Effector memory CD4-positive, alpha-beta T cell (primary cell): ENCODE data around the gene BACH2.

Experiments
- DNase-seq, 3 donors: peaks; one replicate each; pipeline ENCODE4 v3.0.0-alpha.2; 2020
- H3K27ac ChIP-seq: 2 replicates; pipeline ENCODE4 v1.7.0; 2013; ENCODE audit warnings: mild to moderate bottlenecking, low read length, moderate library complexity; ENCODE audit not compliant: insufficient read depth, poor library complexity, severe bottlenecking
- H3K27me3 ChIP-seq: replicated peaks from 2 replicates; pipeline ENCODE4 v1.7.0; 2013; ENCODE audit warnings: mild to moderate bottlenecking, low read length; ENCODE audit not compliant: insufficient read depth, control insufficient read depth, poor library complexity, severe bottlenecking
- H3K36me3 ChIP-seq: 2 replicates; pipeline ENCODE4 v1.7.0; 2013; ENCODE audit warnings: mild to moderate bottlenecking, low read length, moderate library complexity; ENCODE audit not compliant: control insufficient read depth, insufficient read depth
- H3K4me1 ChIP-seq: 2 replicates; pipeline ENCODE4 v1.7.0; 2013; ENCODE audit warnings: low read length, mild to moderate bottlenecking; ENCODE audit not compliant: control insufficient read depth, insufficient read depth, poor library complexity, severe bottlenecking
- H3K4me3 ChIP-seq: 2 replicates; pipeline ENCODE4 v1.7.0; 2013; ENCODE audit warnings: low read length, low read depth, mild to moderate bottlenecking; ENCODE audit not compliant: insufficient read depth, poor library complexity, severe bottlenecking
- H3K9me3 ChIP-seq: 2 replicates; pipeline ENCODE4 v1.7.0; 2013; ENCODE audit warnings: mild to moderate bottlenecking, low read length, moderate library complexity; ENCODE audit not compliant: control insufficient read depth

Gene BACH2

GRCh38 chr6:90151576-90152422 is 144.8 kb downstream of the BACH2 start:
- H3K27me3 ChIP-seq: no peaks in the 10 kb centered on the region
- H3K4me3 ChIP-seq: no peak overlapping the region
- DNase-seq: no peak
- H3K9me3 ChIP-seq: no peaks in the 10 kb centered on the region
- no peaks in the 10 kb centered on the region for H3K36me3 ChIP-seq
- peaks cover 7% of the 10 kb centered on the region for H3K4me1 ChIP-seq
- no peak overlapping the region for H3K27ac ChIP-seq

GRCh38 chr6:90149280-90149679 is 147.4 kb downstream of the BACH2 start:
- no peaks in the 10 kb centered on the region for H3K27me3 ChIP-seq
- H3K4me1 ChIP-seq: no peaks in the 10 kb centered on the region
- H3K27ac ChIP-seq: no peak overlapping the region
- no peak for DNase-seq
- H3K4me3 ChIP-seq: no peak overlapping the region
- no peaks in the 10 kb centered on the region for H3K36me3 ChIP-seq
- no peaks in the 10 kb centered on the region for H3K9me3 ChIP-seq

GRCh38 chr6:90148867-90149266 is 147.8 kb downstream of the BACH2 start:
- Histone ChIP-seq H3K4me3 (no peak overlapping the region), H3K4me1 (no peaks in the 10 kb centered on the region), H3K36me3 (no peaks in the 10 kb centered on the region), H3K27me3 (no peaks in the 10 kb centered on the region), H3K9me3 (no peaks in the 10 kb centered on the region), H3K27ac (no peak overlapping the region)
- DNase-seq: no peak

- H3K4me3 ChIP-seq: no peak overlapping the region
- no peak overlapping the region for H3K27ac ChIP-seq
- no peaks in the 10 kb centered on the region for H3K4me1 ChIP-seq
- H3K9me3 ChIP-seq: no peaks in the 10 kb centered on the region
- H3K36me3 ChIP-seq: no peaks in the 10 kb centered on the region
- no peaks in the 10 kb centered on the region for H3K27me3 ChIP-seq
- no peak for DNase-seq
Measured at GRCh38 chr6:90146921-90147649, 149.6 kb downstream of the BACH2 start.

- no peaks in the 10 kb centered on the region for H3K27me3 ChIP-seq
- H3K9me3 ChIP-seq: no peaks in the 10 kb centered on the region
- no peak for DNase-seq
- H3K36me3 ChIP-seq: no peaks in the 10 kb centered on the region
- H3K4me3 ChIP-seq: no peak overlapping the region
- no peak overlapping the region for H3K27ac ChIP-seq
- no peaks in the 10 kb centered on the region for H3K4me1 ChIP-seq
Measured at GRCh38 chr6:90146024-90146423, 150.6 kb downstream of the BACH2 start.

- H3K4me3 ChIP-seq: no peak overlapping the region
- no peak for DNase-seq
- no peak overlapping the region for H3K27ac ChIP-seq
- H3K36me3 ChIP-seq: no peaks in the 10 kb centered on the region
- no peaks in the 10 kb centered on the region for H3K4me1 ChIP-seq
- H3K9me3 ChIP-seq: no peaks in the 10 kb centered on the region
- H3K27me3 ChIP-seq: no peaks in the 10 kb centered on the region
Measured at GRCh38 chr6:90144928-90145555, 151.6 kb downstream of the BACH2 start.

GRCh38 chr6:90144396-90144795 is 152.2 kb downstream of the BACH2 start:
- Histone ChIP-seq H3K4me3 (no peak overlapping the region), H3K27ac (no peak overlapping the region), H3K9me3 (no peaks in the 10 kb centered on the region), H3K4me1 (no peaks in the 10 kb centered on the region), H3K36me3 (no peaks in the 10 kb centered on the region), H3K27me3 (no peaks in the 10 kb centered on the region)
- DNase-seq: no peak

GRCh38 chr6:90140683-90141082 is 156.0 kb downstream of the BACH2 start:
- no peaks in the 10 kb centered on the region for H3K36me3 ChIP-seq
- H3K4me1 ChIP-seq: no peaks in the 10 kb centered on the region
- no peaks in the 10 kb centered on the region for H3K27me3 ChIP-seq

GRCh38 chr6:90139272-90139817 is 157.3 kb downstream of the BACH2 start:
- H3K27ac ChIP-seq: no peak overlapping the region
- DNase-seq: no peak
- H3K4me1 ChIP-seq: no peaks in the 10 kb centered on the region
- no peaks in the 10 kb centered on the region for H3K27me3 ChIP-seq
- H3K4me3 ChIP-seq: no peak overlapping the region
- no peaks in the 10 kb centered on the region for H3K36me3 ChIP-seq
- H3K9me3 ChIP-seq: no peaks in the 10 kb centered on the region

More at GRCh38 chr6:90140683-90141082, 156.0 kb downstream of the BACH2 start:
- no peaks in the 10 kb centered on the region for H3K9me3 ChIP-seq
- no peak overlapping the region for H3K4me3 ChIP-seq
- no peak for DNase-seq
- no peak overlapping the region for H3K27ac ChIP-seq
